ENCODE data around the gene IFT20. TPM values are rescaled to one million over a fixed set of nuclear protein-coding genes. Genes with fewer than 3 reads are reported as not detected.

IFT20 gene
- total and polyA plus RNA-seq, 2 of the 13 experiments (the other 11 are each of a cell fraction or from before 2014, with no cell fraction given): 28.0 to 37.8 TPM

- POLR2A ChIA-PET: no interaction called here
Observed at GRCh38 chr17:28280826-28281225, 54.4 kb downstream of the IFT20 start.

GRCh38 chr17:28279411-28279810 lies 55.9 kb downstream of the IFT20 start:
- FAIRE-seq (no peak), ATAC-seq (no peak), DNase-seq (ENCODE audit: low spot score) (no peak)
- Histone ChIP-seq H3K4me3 (replicated peaks in 1 of 3; ENCODE audit: insufficient read depth in 1 of 3, low read depth in 2 of 3, low read length in 3 of 3) (no peak overlapping the region), H3K4me2 (ENCODE audit: low read depth, low read length) (no peak overlapping the region), H3K79me2 (ENCODE audit: insufficient read depth, low read length) (no peaks in the 10 kb centered on the region), H3K9me3 (ENCODE audit: low read length) (no peaks in the 10 kb centered on the region), H3K4me1 (ENCODE audit: insufficient read depth, low read length) (peaks cover 48% of the 10 kb centered on the region), H3K27me3 (ENCODE audit: control insufficient read depth in 1 of 2, insufficient read depth in 2 of 2, low read length in 2 of 2) (no peaks in the 10 kb centered on the region; a peak in 1 of 5 replicates), H3K27ac (ENCODE audit: extremely low read length, insufficient read depth, low read length) (no peak overlapping the region), H4K20me1 (ENCODE audit: insufficient read depth, low read length) (no peaks in the 10 kb centered on the region), H3K36me3 (replicated peaks in 1 of 2; ENCODE audit: control insufficient read depth in 1 of 2, insufficient read depth in 2 of 2, low read length in 2 of 2) (no peaks in the 10 kb centered on the region), H2AFZ (ENCODE audit: low read length) (no peak overlapping the region), H3K9ac (ENCODE audit: insufficient read depth, low read depth, low read length) (no peak overlapping the region)
- CTCF ChIA-PET (ENCODE audit: low intra/inter-chr PET ratio, low total read pairs): no interaction called here
- in situ Hi-C loops (cut with HindIII; ENCODE audit: extremely low pct_ligation_motif_present, low pct_unique_long_range_greater_than_20kb) (no loop called here), intact Hi-C loops (cut with micrococcal nuclease; ENCODE audit: unreplicated experiment) (no loop called here)
- WGBS (ENCODE audit: low lambda C conversion rate): 74% methylated on average over 6 of the region's 6 CpGs
- BruUV-seq (replicated peaks): no TSS peak
- POLR2A ChIA-PET: interaction anchor here (0.6 kb wide), 1 partner anchor 57 kb away, joined by 3 read pairs; no protein-coding TSS in a partner anchor
- TF ChIP-seq FOXO4 (CRISPR knock-in tag; conservative IDR thresholded peaks at IDR 0.05) (no peak), MAFG (CRISPR knock-in tag; IDR thresholded peaks at IDR 0.05) (no peak), MXI1 (IDR thresholded peaks at IDR 0.05; ENCODE audit: borderline replicate concordance, low read depth, low read length) (no peak), ZNF496 (CRISPR knock-in tag; IDR thresholded peaks at IDR 0.05; ENCODE audit: insufficient replicate concordance) (no peak), PRPF4 (IDR thresholded peaks at IDR 0.05; ENCODE audit: low read depth, low read length, poor library complexity, severe bottlenecking) (no peak)
- TF ChIP-seq, protein P1, sequence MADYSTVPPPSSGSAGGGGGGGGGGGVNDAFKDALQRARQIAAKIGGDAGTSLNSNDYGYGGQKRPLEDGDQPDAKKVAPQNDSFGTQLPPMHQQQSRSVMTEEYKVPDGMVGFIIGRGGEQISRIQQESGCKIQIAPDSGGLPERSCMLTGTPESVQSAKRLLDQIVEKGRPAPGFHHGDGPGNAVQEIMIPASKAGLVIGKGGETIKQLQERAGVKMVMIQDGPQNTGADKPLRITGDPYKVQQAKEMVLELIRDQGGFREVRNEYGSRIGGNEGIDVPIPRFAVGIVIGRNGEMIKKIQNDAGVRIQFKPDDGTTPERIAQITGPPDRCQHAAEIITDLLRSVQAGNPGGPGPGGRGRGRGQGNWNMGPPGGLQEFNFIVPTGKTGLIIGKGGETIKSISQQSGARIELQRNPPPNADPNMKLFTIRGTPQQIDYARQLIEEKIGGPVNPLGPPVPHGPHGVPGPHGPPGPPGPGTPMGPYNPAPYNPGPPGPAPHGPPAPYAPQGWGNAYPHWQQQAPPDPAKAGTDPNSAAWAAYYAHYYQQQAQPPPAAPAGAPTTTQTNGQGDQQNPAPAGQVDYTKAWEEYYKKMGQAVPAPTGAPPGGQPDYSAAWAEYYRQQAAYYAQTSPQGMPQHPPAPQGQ (CRISPR knock-in tag; IDR thresholded peaks at IDR 0.05; ENCODE audit: borderline replicate concordance): no peak
- TF ChIP-seq, protein P2, sequence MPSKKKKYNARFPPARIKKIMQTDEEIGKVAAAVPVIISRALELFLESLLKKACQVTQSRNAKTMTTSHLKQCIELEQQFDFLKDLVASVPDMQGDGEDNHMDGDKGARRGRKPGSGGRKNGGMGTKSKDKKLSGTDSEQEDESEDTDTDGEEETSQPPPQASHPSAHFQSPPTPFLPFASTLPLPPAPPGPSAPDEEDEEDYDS (CRISPR knock-in tag; IDR thresholded peaks at IDR 0.05): no peak
- TF ChIP-seq, protein P3, sequence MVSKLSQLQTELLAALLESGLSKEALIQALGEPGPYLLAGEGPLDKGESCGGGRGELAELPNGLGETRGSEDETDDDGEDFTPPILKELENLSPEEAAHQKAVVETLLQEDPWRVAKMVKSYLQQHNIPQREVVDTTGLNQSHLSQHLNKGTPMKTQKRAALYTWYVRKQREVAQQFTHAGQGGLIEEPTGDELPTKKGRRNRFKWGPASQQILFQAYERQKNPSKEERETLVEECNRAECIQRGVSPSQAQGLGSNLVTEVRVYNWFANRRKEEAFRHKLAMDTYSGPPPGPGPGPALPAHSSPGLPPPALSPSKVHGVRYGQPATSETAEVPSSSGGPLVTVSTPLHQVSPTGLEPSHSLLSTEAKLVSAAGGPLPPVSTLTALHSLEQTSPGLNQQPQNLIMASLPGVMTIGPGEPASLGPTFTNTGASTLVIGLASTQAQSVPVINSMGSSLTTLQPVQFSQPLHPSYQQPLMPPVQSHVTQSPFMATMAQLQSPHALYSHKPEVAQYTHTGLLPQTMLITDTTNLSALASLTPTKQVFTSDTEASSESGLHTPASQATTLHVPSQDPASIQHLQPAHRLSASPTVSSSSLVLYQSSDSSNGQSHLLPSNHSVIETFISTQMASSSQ (IDR thresholded peaks at IDR 0.05; ENCODE audit: low read depth): no peak
- TF ChIP-seq, protein P3 (CRISPR knock-in tag; IDR thresholded peaks at IDR 0.05; ENCODE audit: borderline replicate concordance): no peak

More at GRCh38 chr17:28280826-28281225, 54.4 kb downstream of the IFT20 start:
- Histone ChIP-seq H2AFZ (ENCODE audit: low read length) (no peak overlapping the region), H3K79me2 (ENCODE audit: insufficient read depth, low read length) (no peaks in the 10 kb centered on the region), H3K27ac (ENCODE audit: extremely low read length, insufficient read depth, low read length) (no peak overlapping the region), H3K4me2 (ENCODE audit: low read depth, low read length) (no peak overlapping the region), H3K27me3 (ENCODE audit: control insufficient read depth in 1 of 2, insufficient read depth in 2 of 2, low read length in 2 of 2) (no peaks in the 10 kb centered on the region), H3K9ac (ENCODE audit: insufficient read depth, low read depth, low read length) (no peak overlapping the region), H3K9me3 (ENCODE audit: low read length) (no peaks in the 10 kb centered on the region), H3K4me3 (replicated peaks in 1 of 3; ENCODE audit: insufficient read depth in 1 of 3, low read depth in 2 of 3, low read length in 3 of 3) (no peak overlapping the region), H3K4me1 (ENCODE audit: insufficient read depth, low read length) (peaks cover 48% of the 10 kb centered on the region), H4K20me1 (ENCODE audit: insufficient read depth, low read length) (no peaks in the 10 kb centered on the region), H3K36me3 (replicated peaks in 1 of 2; ENCODE audit: control insufficient read depth in 1 of 2, insufficient read depth in 2 of 2, low read length in 2 of 2) (no peaks in the 10 kb centered on the region)
- BruUV-seq (replicated peaks): no TSS peak
- CTCF ChIA-PET (ENCODE audit: low intra/inter-chr PET ratio, low total read pairs): no interaction called here
- TF ChIP-seq ZNF652 (CRISPR knock-in tag; IDR thresholded peaks at IDR 0.05; ENCODE audit: borderline replicate concordance, low read depth): 0 out of 2 replicates have a peak, but pooled peaks have one; percentile 2
- TF ChIP-seq REL (CRISPR knock-in tag; conservative IDR thresholded peaks at IDR 0.05): no peak
- in situ Hi-C loops (cut with HindIII; ENCODE audit: extremely low pct_ligation_motif_present, low pct_unique_long_range_greater_than_20kb) (no loop called here), intact Hi-C loops (cut with micrococcal nuclease; ENCODE audit: unreplicated experiment) (no loop called here)
- no peak for ATAC-seq
- FAIRE-seq: no peak
- 82% methylated on average over 3 of the region's 3 CpGs for WGBS (ENCODE audit: low lambda C conversion rate)
- no peak for DNase-seq (ENCODE audit: low spot score)

Measured in HepG2 (cell line).